T-helper 1 cell treated with Interleukin-12 subunit alpha and Interleukin-12 subunit beta and Interleukin-4 antibody, amounts not matched to agents 30 ng/mL and 1 ng/mL, for 36 hours (primary cell): ENCODE results near the gene CBLB. TPM values are rescaled to one million over a fixed set of nuclear protein-coding genes. Genes with fewer than 3 reads are reported as not detected.

Experiments
- intact Hi-C: fragments of 100-400 bp; cut with micrococcal nuclease; formaldehyde crosslinking; loops from one replicate; pipeline ENCODE4 v1.15.1; 2024
- total RNA-seq: library from RNA; stranded (reverse); gene quantifications from 2 replicates; pipeline ENCODE4 v1.2.3, GENCODE V29; 2022

Gene CBLB
- total RNA-seq, 1 donor from 2014 or later: 122 TPM

GRCh38 chr3:105791919-105792786, 76.7 kb downstream of the CBLB start:
- intact Hi-C loops: loop anchor here (1.0 kb wide), 1 partner anchor 11 kb away; no protein-coding TSS in a partner anchor

GRCh38 chr3:105791131-105791530, 77.7 kb downstream of the CBLB start:
- intact Hi-C loops: no loop called here

- intact Hi-C loops: no loop called here
These were observed 78.3 kb downstream of the CBLB start for GRCh38 chr3:105790534-105790933.

- intact Hi-C loops: loop anchor here (2.0 kb wide), 1 partner anchor 14 kb away; no protein-coding TSS in a partner anchor
These were observed 80.2 kb downstream of the CBLB start for GRCh38 chr3:105788593-105788992.

- intact Hi-C loops: no loop called here
These were observed 81.4 kb downstream of the CBLB start for GRCh38 chr3:105787453-105787852.

GRCh38 chr3:105786990-105787389, 81.8 kb downstream of the CBLB start:
- intact Hi-C loops: no loop called here

- intact Hi-C loops: no loop called here
These were observed 82.6 kb downstream of the CBLB start for GRCh38 chr3:105786241-105786640.

GRCh38 chr3:105785803-105786202, 83.0 kb downstream of the CBLB start:
- intact Hi-C loops: no loop called here

- intact Hi-C loops: no loop called here
These were observed 85.2 kb downstream of the CBLB start for GRCh38 chr3:105783631-105784030.

- intact Hi-C loops: no loop called here
These were observed 86.9 kb downstream of the CBLB start for GRCh38 chr3:105781871-105782270.

- intact Hi-C loops: no loop called here
These were observed 88.7 kb downstream of the CBLB start for GRCh38 chr3:105780107-105780506.

GRCh38 chr3:105775368-105775767, 93.4 kb downstream of the CBLB start:
- intact Hi-C loops: loop anchor here (2.0 kb wide), 1 partner anchor 13 kb away; no protein-coding TSS in a partner anchor

- intact Hi-C loops: loop anchor here (2.0 kb wide), 1 partner anchor 14 kb away; no protein-coding TSS in a partner anchor
These were observed 94.2 kb downstream of the CBLB start for GRCh38 chr3:105774444-105775180.

- intact Hi-C loops: loop anchor here (1.0 kb wide), 1 partner anchor 8 kb away; no protein-coding TSS in a partner anchor
These were observed 95.5 kb downstream of the CBLB start for GRCh38 chr3:105773291-105773690.

- intact Hi-C loops: loop anchor here (1.0 kb wide), 1 partner anchor 7 kb away; no protein-coding TSS in a partner anchor
These were observed 96.2 kb downstream of the CBLB start for GRCh38 chr3:105772635-105773034.

GRCh38 chr3:105771392-105771791, 97.4 kb downstream of the CBLB start:
- intact Hi-C loops: no loop called here

GRCh38 chr3:105770410-105770809, 98.4 kb downstream of the CBLB start:
- intact Hi-C loops: no loop called here

- intact Hi-C loops: loop anchor here (5.0 kb wide), 1 partner anchor 840 kb away; no protein-coding TSS in a partner anchor
These were observed 101.0 kb downstream of the CBLB start for GRCh38 chr3:105767776-105768175.

- intact Hi-C loops: loop anchor here (5.0 kb wide), 1 partner anchor 840 kb away; no protein-coding TSS in a partner anchor
These were observed 101.6 kb downstream of the CBLB start for GRCh38 chr3:105767216-105767615.

GRCh38 chr3:105765308-105765639, 103.5 kb downstream of the CBLB start:
- intact Hi-C loops: loop anchor here (1.0 to 5.0 kb wide), 3 partner anchors 8 to 842 kb away; no protein-coding TSS in a partner anchor

- intact Hi-C loops: loop anchor here (1.0 to 5.0 kb wide), 4 partner anchors 9 to 843 kb away; no protein-coding TSS in a partner anchor
These were observed 104.2 kb downstream of the CBLB start for GRCh38 chr3:105764378-105765307.
